GM23248 (cell line): ENCODE results near the gene SMIM31. TPM values are rescaled to one million over a fixed set of nuclear protein-coding genes. Genes with fewer than 3 reads are reported as not detected.
A peak's percentile ranks its signal among the peaks of the same experiment; 100 is the strongest.

Source experiments
- DNase-seq: peaks from one replicate; pipeline ENCODE4 v3.0.0-alpha.2; 2015
- H2AFZ ChIP-seq: fragments of 200-600 bp; sonication (generic); 2 replicates; pipeline ENCODE4 v1.6.1; 2016; ENCODE audit warnings: antibody characterized with exemption
- H3F3A ChIP-seq: fragments of 200-600 bp; sonication (generic); 2 replicates; pipeline ENCODE4 v1.6.1; 2016; ENCODE audit warnings: mild to moderate bottlenecking, antibody characterized with exemption, mixed run types; ENCODE audit not compliant: insufficient read depth
- H3K27ac ChIP-seq: fragments of 200-600 bp; sonication (generic); 2 replicates; pipeline ENCODE4 v1.5.1; 2016; ENCODE audit warnings: mild to moderate bottlenecking
- H3K27me3 ChIP-seq: fragments of 200-600 bp; sonication (generic); replicated peaks from 2 replicates; pipeline ENCODE4 v1.6.1; 2016; ENCODE audit warnings: mild to moderate bottlenecking; ENCODE audit not compliant: insufficient read depth
- H3K36me3 ChIP-seq: fragments of 200-600 bp; sonication (generic); 2 replicates; pipeline ENCODE4 v1.6.1; 2016; ENCODE audit warnings: low read depth, mild to moderate bottlenecking
- H3K4me1 ChIP-seq: fragments of 200-600 bp; sonication (generic); 2 replicates; pipeline ENCODE4 v1.6.1; 2016; ENCODE audit warnings: mild to moderate bottlenecking; ENCODE audit not compliant: insufficient read depth
- H3K4me2 ChIP-seq: fragments of 200-600 bp; sonication (generic); one replicate; pipeline ENCODE4 v1.6.1; 2016; ENCODE audit warnings: mild to moderate bottlenecking; ENCODE audit not compliant: unreplicated experiment
- H3K4me3 ChIP-seq: fragments of 200-600 bp; sonication (generic); 2 replicates; pipeline ENCODE4 v1.5.1; 2016; ENCODE audit warnings: mild to moderate bottlenecking
- H3K79me2 ChIP-seq: fragments of 200-600 bp; sonication (generic); 2 replicates; pipeline ENCODE4 v1.6.1; 2016; ENCODE audit warnings: mild to moderate bottlenecking; ENCODE audit not compliant: insufficient read depth
- H3K9ac ChIP-seq: fragments of 200-600 bp; sonication (generic); 2 replicates; pipeline ENCODE4 v1.6.1; 2016; ENCODE audit warnings: mild to moderate bottlenecking
- H3K9me2 ChIP-seq: fragments of 200-600 bp; sonication (generic); 2 replicates; pipeline ENCODE4 v1.6.1; 2016; ENCODE audit warnings: mixed run types, mild to moderate bottlenecking, moderate library complexity; ENCODE audit not compliant: insufficient read depth
- H3K9me3 ChIP-seq: fragments of 200-600 bp; sonication (generic); one replicate; pipeline ENCODE4 v1.6.1; 2017; ENCODE audit warnings: low read depth
- H4K20me1 ChIP-seq: fragments of 200-600 bp; sonication (generic); 2 replicates; pipeline ENCODE4 v1.6.0; 2016; ENCODE audit not compliant: insufficient read depth
- EZH2 ChIP-seq: fragments of 200-600 bp; sonication (generic); IDR thresholded peaks from 2 replicates; pipeline ENCODE4 v1.6.1; 2018; ENCODE audit warnings: antibody characterized with exemption, mild to moderate bottlenecking; ENCODE audit not compliant: insufficient read depth, poor library complexity, severe bottlenecking
- EZH2phosphoT487 ChIP-seq: fragments of 200-600 bp; sonication (generic); IDR thresholded peaks from 2 replicates; pipeline ENCODE4 v1.6.1; 2018; ENCODE audit warnings: antibody characterized with exemption, moderate library complexity, mild to moderate bottlenecking, low read depth; ENCODE audit not compliant: insufficient read depth
- WGBS, 2 experiments: methylation state at CpG; one replicate each; pipeline ENCODE4 v1.1.6; 2015 to 2017; ENCODE audit warnings: low lambda C conversion rate in 2 of 2, low coverage in 1 of 2; ENCODE audit errors: missing lambda C conversion rate in 2 of 2; 5-methylcytosine and 5-hydroxymethylcytosine counted together
- in situ Hi-C: fragments of 300-500 bp; cut with MboI; formaldehyde crosslinking; loops from 2 replicates; pipeline ENCODE4 v1.15.0; 2020
- polyA plus RNA-seq: library from polyadenylated mRNA; unstranded; fragments of >200 nt; fragmentation: Nextera tagmentation; extraction: Ambion mirVana; gene quantifications from 2 replicates; pipeline ENCODE4 v1.2.1, GENCODE V29; 2016
- total RNA-seq: library from RNA; depleted of rRNA; stranded (reverse); fragments of >200 nt; shearing (Covaris generic); gene quantifications from 2 replicates; pipeline ENCODE4 v1.2.3, GENCODE V29; 2014

The SMIM31 gene
- total and polyA plus RNA-seq, 2 experiments from 2014 or later, result not detected

DNA sequence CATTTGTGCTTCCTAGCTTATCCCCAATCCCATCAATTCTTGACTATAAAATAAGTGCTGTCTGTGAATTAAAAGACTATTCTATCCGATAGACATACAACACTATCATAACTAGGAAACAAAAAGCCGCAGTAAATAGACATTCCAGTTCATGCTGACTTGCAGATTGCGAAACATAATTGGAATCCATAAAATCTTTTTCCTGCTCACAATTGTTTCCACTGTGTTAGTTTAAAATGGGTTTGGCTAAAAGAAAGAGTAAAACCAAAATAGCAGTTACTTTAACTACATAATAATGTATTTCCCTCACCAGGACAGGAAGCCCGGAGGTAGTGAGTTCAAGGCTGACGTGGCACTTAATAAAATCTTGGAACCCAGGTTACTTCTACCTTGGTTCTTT, 17.2 kb downstream of the SMIM31 start:
- Histone ChIP-seq H3K27ac (peak overlapping the region; percentile 46), H3K79me2 (no peaks in the 10 kb centered on the region), H3K4me1 (peaks cover 21% of the 10 kb centered on the region), H3F3A (no peaks in the 10 kb centered on the region), H4K20me1 (no peaks in the 10 kb centered on the region), H3K4me2 (peak overlapping the region; percentile 33), H3K36me3 (no peaks in the 10 kb centered on the region), H3K9me3 (no peaks in the 10 kb centered on the region), H3K4me3 (no peak overlapping the region), H2AFZ (peak overlapping the region; percentile 33; the same call in 1 of the 2 replicates), H3K9ac (no peak overlapping the region), H3K9me2 (no peaks in the 10 kb centered on the region), H3K27me3 (no peaks in the 10 kb centered on the region)
- peak; percentile 69 for DNase-seq
- TF ChIP-seq EZH2 (no peak), EZH2phosphoT487 (no peak)
- in situ Hi-C loops, result no loop called here
- 14 to 15% methylated on average over 5 of the region's 5 CpGs for WGBS, 2 experiments

DNA sequence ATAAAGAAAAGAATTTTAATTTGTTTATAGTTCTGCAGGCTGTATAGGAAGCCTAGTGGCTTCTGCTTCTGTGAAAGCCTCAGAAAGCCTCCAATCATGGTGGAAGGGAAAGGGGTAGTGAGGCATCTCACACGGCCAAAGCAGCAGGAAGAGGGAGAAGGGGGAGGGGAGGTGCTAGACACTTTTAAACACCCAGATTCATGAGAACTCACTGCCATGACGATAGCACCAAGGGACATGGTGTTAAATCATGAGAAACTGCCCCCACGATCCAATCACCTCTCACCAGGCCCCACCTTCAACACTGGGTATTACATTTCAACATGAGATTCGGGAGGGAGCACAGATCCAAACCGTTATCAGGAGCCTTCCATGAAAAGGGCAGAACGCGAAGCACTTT, 18.1 kb downstream of the SMIM31 start:
- WGBS, 2 experiments, result 76 to 79% methylated on average over 7 of the region's 7 CpGs
- Histone ChIP-seq H3K27me3 (no peaks in the 10 kb centered on the region), H3K36me3 (no peaks in the 10 kb centered on the region), H3K4me2 (no peak overlapping the region), H3K4me1 (peaks cover 21% of the 10 kb centered on the region), H3K4me3 (no peak overlapping the region), H4K20me1 (no peaks in the 10 kb centered on the region), H3K9ac (no peak overlapping the region), H3K27ac (no peak overlapping the region), H3K9me2 (no peaks in the 10 kb centered on the region), H3K79me2 (no peaks in the 10 kb centered on the region), H3K9me3 (no peaks in the 10 kb centered on the region), H2AFZ (no peak overlapping the region), H3F3A (no peaks in the 10 kb centered on the region)
- TF ChIP-seq EZH2phosphoT487 (no peak), EZH2 (no peak)
- no peak for DNase-seq
- in situ Hi-C loops, result no loop called here

DNA sequence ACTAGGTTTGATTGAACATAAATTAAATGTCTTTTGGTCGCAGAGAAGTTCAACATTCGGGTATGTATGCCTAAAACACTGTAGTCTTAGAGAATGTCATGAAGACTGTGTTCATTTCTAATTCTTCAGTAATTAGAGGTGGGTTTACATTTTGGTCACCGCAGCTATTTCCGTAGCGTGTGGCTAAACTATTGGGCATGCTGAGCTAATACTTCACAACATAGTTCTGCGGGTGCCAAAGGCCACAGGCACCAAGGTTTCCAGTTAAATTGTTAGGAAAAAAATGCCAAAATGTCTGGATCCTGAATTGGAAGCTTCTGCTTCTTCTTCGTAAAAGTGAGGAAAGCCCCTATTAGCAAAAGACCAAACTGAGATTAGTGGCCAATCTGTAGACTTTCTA, 25.1 kb downstream of the SMIM31 start:
- Histone ChIP-seq H3K4me3 (peak overlapping the region; percentile 21), H4K20me1 (no peaks in the 10 kb centered on the region), H3K27ac (peak overlapping the region; percentile 80), H3K4me2 (peak overlapping the region; percentile 63), H3F3A (peaks cover 16% of the 10 kb centered on the region), H3K27me3 (no peaks in the 10 kb centered on the region), H3K36me3 (no peaks in the 10 kb centered on the region), H2AFZ (peak overlapping the region; percentile 73), H3K9ac (peak overlapping the region; percentile 56), H3K9me2 (no peaks in the 10 kb centered on the region), H3K9me3 (no peaks in the 10 kb centered on the region), H3K79me2 (no peaks in the 10 kb centered on the region), H3K4me1 (peaks cover 27% of the 10 kb centered on the region)
- WGBS, 2 experiments, result 16 to 19% methylated on average over 7 of the region's 7 CpGs
- DNase-seq, result peak; percentile 82
- in situ Hi-C loops, result no loop called here
- TF ChIP-seq EZH2phosphoT487 (peak; percentile 92), EZH2 (no peak)

DNA sequence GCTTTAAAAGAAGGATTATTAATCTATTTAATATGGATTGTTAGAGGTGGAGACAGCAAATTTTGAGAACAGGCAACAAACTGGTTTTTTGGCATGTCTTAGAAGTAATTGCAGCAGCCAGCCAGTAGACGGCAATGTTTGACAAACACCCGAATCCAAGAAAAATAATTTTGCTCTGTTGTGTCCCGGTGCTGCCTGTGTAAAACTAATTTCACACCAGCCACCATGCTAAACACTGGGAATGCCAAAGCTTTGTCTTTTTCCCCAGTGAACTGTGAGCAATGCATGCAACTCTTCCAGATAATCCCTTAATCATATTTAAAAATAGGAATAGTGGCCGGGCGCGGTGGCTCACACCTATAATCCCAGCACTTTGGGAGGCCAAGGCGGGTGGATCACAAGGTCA, 25.9 kb downstream of the SMIM31 start:
- Histone ChIP-seq H3K4me1 (peaks cover 27% of the 10 kb centered on the region), H3K9me3 (no peaks in the 10 kb centered on the region), H3K36me3 (no peaks in the 10 kb centered on the region), H3F3A (peaks cover 16% of the 10 kb centered on the region), H3K27ac (peak overlapping the region; percentile 80), H3K9me2 (no peaks in the 10 kb centered on the region), H3K4me3 (peak overlapping the region; percentile 21), H3K27me3 (no peaks in the 10 kb centered on the region), H4K20me1 (no peaks in the 10 kb centered on the region), H2AFZ (peak overlapping the region; percentile 73), H3K9ac (peak overlapping the region; percentile 56), H3K79me2 (no peaks in the 10 kb centered on the region), H3K4me2 (peak overlapping the region; percentile 63)
- DNase-seq, result peak; percentile 80
- in situ Hi-C loops, result loop anchor here (10.0 kb wide), 1 partner anchor 315 kb away; no protein-coding TSS in a partner anchor
- TF ChIP-seq EZH2, result no peak
- no peak for TF ChIP-seq EZH2phosphoT487
- WGBS, 2 experiments, result 46 to 50% methylated on average over 7 of the region's 7 CpGs
